ENCODE results near the gene ISCU.

ISCU gene

GRCh38 chr12:108562348-108563135 is at the start of gene ISCU:
ISCU (plus strand) TSS chr12:108562596; CDS start chr12:108562623, 27 bp downstream.
- DNase-seq (ENCODE audit: low read depth in 2 of 2) = peak; percentile 98 to 99

GRCh38 chr12:108514468-108514972 is 47.9 kb upstream of the ISCU start:
- no peak for DNase-seq (ENCODE audit: low read depth in 2 of 2)

- DNase-seq (ENCODE audit: low read depth in 2 of 2) = peak; percentile 99 to 100
These were observed 47.2 kb upstream of the ISCU start, which contains the start of gene FICD for GRCh38 chr12:108514973-108515814. FICD (plus strand) TSS chr12:108515277; CDS start chr12:108516973, 1,696 bp downstream.

GRCh38 chr12:108515916-108516315 is 46.5 kb upstream of the ISCU start:
- no peak for DNase-seq (ENCODE audit: low read depth in 2 of 2)

GRCh38 chr12:108516511-108517275 is 45.7 kb upstream of the ISCU start:
- no peak for DNase-seq (ENCODE audit: low read depth in 2 of 2)

DNA sequence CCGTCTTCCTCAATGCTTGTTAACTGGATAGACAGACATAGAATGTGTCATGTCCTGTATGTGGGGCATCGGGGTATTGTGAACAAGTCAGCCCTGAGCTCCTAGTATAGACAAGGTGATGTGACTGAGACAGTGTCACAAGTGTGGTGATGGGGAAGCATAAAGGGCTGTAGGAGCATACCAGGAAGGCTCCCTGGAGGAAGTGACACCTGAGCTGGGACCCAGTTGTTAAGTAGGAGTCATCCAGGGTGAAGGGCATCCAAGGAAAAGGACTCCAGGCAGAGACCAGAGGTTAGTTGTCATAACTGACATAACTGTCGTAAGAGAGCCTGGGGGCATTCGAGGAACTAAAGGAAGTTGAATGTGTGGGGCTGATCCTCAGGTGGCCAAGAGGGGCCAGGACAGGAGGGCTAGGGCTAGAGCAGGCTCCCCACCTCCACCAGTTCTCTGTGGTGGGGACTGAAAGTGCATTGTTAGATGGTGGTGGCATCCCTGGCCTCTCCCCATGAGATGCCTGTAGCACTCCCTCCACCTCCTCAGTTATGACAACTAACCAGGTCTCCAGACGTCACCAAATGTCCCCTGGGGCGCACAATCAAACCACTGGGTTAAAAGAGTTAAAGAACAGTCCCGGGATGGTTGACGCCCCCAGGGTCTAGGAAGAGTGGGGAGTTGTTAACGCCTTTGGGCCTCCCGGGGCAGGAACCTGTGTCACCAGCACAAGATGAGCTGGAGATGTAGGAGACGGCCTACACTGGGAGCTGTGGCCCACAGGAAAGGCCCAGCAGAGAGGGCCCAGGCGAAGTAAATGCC is 44.9 kb upstream of the ISCU start:
- DNase-seq (ENCODE audit: low read depth in 2 of 2) = no peak

- no peak for DNase-seq (ENCODE audit: low read depth in 2 of 2)
These were observed 44.2 kb upstream of the ISCU start for GRCh38 chr12:108518101-108518715.

GRCh38 chr12:108518716-108519496 is 43.5 kb upstream of the ISCU start:
- DNase-seq (ENCODE audit: low read depth in 2 of 2) = no peak

DNA sequence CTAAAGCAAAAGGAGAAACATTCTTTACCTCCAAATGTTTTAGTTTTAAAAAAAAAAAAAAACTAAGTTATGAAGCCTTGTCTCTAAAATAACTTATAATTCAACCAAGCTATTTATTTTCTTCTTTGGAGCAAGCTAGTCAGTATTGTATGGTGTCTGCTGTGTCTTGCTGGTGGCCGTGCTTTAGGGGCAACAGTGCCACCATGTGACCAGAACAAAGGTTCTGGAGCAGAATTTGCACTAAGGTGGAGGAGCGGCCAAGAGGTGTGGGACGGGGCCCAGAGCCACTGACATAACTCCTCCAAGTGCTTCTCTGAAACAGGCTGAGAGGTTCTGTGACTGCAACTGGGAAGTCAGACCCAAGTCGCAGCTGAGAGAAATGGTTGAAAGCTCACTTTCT is 42.8 kb upstream of the ISCU start:
- no peak for DNase-seq (ENCODE audit: low read depth in 2 of 2)

- no peak for DNase-seq (ENCODE audit: low read depth in 2 of 2)
These were observed 39.0 kb upstream of the ISCU start for GRCh38 chr12:108523365-108523764.

DNA sequence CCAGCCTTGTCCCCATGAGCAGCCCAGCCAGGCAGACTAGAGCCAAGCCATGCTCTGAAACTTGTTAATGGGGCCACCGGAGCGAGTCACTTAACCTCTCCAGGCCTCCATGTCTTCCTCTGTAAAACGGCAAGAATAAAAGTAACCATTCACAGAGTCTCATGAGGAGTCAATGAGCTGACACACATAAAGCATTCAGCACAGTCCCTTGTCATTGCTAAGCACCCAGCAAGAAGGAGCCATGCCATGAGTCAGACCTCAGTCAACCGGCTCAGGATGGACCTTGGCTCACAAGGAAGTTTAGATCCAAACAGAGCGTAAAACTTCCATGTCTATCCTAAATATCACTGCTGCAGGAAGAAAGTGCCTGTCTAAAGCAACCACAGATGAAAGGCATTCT is 36.7 kb upstream of the ISCU start:
- no peak for DNase-seq (ENCODE audit: low read depth in 2 of 2)

- no peak for DNase-seq (ENCODE audit: low read depth in 2 of 2)
These were observed 35.8 kb upstream of the ISCU start for GRCh38 chr12:108526482-108527165.

- DNase-seq (ENCODE audit: low read depth in 2 of 2) = no peak
These were observed 35.3 kb upstream of the ISCU start for GRCh38 chr12:108527166-108527496.

GRCh38 chr12:108530161-108530560 is 32.2 kb upstream of the ISCU start:
- no peak for DNase-seq (ENCODE audit: low read depth in 2 of 2)

- no peak for DNase-seq (ENCODE audit: low read depth in 2 of 2)
These were observed 30.2 kb upstream of the ISCU start for GRCh38 chr12:108531929-108532848.

GRCh38 chr12:108538146-108538545 is 24.2 kb upstream of the ISCU start:
- no peak for DNase-seq (ENCODE audit: low read depth in 2 of 2)

DNA sequence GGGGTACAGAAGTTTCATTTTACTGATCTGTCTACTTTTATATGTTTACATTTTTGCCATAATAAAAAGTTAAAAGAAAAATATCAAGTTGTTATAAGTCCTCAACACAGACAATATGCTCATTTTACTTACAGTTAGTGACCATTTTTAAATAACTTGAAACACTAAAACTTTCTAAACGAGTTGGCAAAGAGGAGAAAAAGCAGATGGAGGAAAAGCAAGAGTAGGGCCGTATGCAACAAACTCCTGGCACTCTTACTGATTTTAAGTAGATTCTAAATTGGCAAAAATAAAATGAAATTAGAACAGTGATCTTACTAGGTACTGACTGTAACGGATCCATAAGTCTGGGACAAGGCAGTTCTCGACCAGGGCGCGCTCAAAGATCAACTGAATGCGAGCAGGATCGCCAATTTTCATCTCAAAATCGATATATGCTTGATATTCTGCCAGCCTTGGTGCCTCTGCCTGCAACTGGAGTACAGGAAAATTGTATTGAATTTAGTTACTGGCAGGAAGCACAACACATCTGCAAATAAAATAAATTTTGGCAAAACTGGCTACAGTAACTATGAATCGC is 23.7 kb upstream of the ISCU start:
- DNase-seq (ENCODE audit: low read depth in 2 of 2) = no peak

DNA sequence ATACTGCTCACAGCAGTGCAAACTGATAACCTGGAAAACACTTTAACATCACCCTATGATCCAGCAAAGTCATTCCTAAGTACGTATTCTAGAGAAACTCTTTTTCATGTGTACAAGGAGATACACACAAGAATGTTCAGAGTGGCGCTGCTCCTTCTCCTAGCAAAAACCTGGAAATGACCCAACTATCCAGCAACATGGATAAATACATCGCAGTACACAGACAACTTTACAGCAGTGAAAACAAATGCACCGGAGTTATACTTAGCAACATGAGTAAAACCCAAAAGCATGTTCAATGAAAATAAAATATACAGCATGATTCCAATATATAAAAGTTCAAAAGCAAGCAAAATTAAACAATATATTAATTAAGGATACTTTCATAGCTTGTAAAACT is 20.1 kb upstream of the ISCU start:
- no peak for DNase-seq (ENCODE audit: low read depth in 2 of 2)

Measured in stimulated activated CD4-positive, alpha-beta T cell treated with anti-CD3 and anti-CD28 coated beads, Interleukin-12 subunit alpha, Interleukin-12 subunit beta, amount 100 ng/mL, for 24 hours (primary cell).